Nephron progenitor cell (in vitro differentiated cells): ENCODE results near the gene KERA.

Experiments
- DNase-seq: peaks from one replicate; pipeline ENCODE4 v3.0.0; 2021
- H3K27ac Mint-ChIP-seq: 2 replicates; pipeline ENCODE4 v1.8.0; 2021; ENCODE audit warnings: mild to moderate bottlenecking, moderate library complexity, mixed read lengths
- H3K27me3 Mint-ChIP-seq: 2 replicates; pipeline ENCODE4 v1.8.0; 2021; ENCODE audit warnings: mild to moderate bottlenecking, low read depth, mixed read lengths; ENCODE audit not compliant: poor library complexity
- H3K36me3 Mint-ChIP-seq: 2 replicates; pipeline ENCODE4 v1.8.0; 2021; ENCODE audit warnings: low read depth, mixed read lengths
- H3K4me1 Mint-ChIP-seq: 2 replicates; pipeline ENCODE4 v1.8.0; 2021; ENCODE audit warnings: mixed read lengths
- H3K4me3 Mint-ChIP-seq: 2 replicates; pipeline ENCODE4 v1.8.0; 2021; ENCODE audit warnings: mild to moderate bottlenecking, moderate library complexity, mixed read lengths
- H3K9me3 Mint-ChIP-seq: 2 replicates; pipeline ENCODE4 v1.8.0; 2021; ENCODE audit warnings: mild to moderate bottlenecking, moderate library complexity, mixed read lengths
- TF ChIP-seq, protein P1 (sequence below): fragments of 200-600 bp; sonication (generic); IDR thresholded peaks from 2 replicates; pipeline ENCODE4 v1.5.0; 2021; ENCODE audit warnings: antibody characterized with exemption

Gene KERA

GRCh38 chr12:91056488-91056887 is 1.3 kb downstream of the KERA start:
- no peak overlapping the region for H3K27ac Mint-ChIP-seq

DNA sequence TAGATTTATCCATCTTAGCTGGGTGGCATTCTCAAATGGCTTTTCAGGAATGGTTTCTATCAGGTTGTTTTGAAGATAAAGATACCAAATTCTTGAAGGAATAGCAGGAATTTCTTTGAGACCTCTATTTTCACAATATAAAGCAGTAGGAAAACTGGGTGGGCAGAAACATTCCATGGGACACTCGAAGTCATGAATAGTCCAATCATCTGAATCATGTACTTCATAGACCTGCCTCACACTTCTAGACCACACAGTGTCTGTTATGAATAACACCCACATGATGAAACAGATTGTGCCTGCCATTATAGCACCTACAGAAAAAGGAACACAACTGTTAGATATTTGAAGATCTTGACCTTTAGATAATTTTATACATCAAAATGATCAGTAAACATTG is 1.8 kb downstream of the KERA start:
- TF ChIP-seq, protein P1, sequence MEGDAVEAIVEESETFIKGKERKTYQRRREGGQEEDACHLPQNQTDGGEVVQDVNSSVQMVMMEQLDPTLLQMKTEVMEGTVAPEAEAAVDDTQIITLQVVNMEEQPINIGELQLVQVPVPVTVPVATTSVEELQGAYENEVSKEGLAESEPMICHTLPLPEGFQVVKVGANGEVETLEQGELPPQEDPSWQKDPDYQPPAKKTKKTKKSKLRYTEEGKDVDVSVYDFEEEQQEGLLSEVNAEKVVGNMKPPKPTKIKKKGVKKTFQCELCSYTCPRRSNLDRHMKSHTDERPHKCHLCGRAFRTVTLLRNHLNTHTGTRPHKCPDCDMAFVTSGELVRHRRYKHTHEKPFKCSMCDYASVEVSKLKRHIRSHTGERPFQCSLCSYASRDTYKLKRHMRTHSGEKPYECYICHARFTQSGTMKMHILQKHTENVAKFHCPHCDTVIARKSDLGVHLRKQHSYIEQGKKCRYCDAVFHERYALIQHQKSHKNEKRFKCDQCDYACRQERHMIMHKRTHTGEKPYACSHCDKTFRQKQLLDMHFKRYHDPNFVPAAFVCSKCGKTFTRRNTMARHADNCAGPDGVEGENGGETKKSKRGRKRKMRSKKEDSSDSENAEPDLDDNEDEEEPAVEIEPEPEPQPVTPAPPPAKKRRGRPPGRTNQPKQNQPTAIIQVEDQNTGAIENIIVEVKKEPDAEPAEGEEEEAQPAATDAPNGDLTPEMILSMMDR = no peak
- Mint-ChIP-seq H3K9me3 (no peaks in the 10 kb centered on the region), H3K4me1 (peaks cover 5% of the 10 kb centered on the region), H3K4me3 (no peak overlapping the region), H3K27me3 (no peaks in the 10 kb centered on the region), H3K36me3 (no peaks in the 10 kb centered on the region), H3K27ac (no peak overlapping the region)
- no peak for DNase-seq

More at GRCh38 chr12:91056488-91056887, 1.3 kb downstream of the KERA start:
- Mint-ChIP-seq H3K4me1 (peaks cover 5% of the 10 kb centered on the region), H3K27me3 (no peaks in the 10 kb centered on the region), H3K4me3 (no peak overlapping the region), H3K36me3 (no peaks in the 10 kb centered on the region), H3K9me3 (no peaks in the 10 kb centered on the region)
- TF ChIP-seq, protein P1 = no peak
- DNase-seq = no peak

DNA sequence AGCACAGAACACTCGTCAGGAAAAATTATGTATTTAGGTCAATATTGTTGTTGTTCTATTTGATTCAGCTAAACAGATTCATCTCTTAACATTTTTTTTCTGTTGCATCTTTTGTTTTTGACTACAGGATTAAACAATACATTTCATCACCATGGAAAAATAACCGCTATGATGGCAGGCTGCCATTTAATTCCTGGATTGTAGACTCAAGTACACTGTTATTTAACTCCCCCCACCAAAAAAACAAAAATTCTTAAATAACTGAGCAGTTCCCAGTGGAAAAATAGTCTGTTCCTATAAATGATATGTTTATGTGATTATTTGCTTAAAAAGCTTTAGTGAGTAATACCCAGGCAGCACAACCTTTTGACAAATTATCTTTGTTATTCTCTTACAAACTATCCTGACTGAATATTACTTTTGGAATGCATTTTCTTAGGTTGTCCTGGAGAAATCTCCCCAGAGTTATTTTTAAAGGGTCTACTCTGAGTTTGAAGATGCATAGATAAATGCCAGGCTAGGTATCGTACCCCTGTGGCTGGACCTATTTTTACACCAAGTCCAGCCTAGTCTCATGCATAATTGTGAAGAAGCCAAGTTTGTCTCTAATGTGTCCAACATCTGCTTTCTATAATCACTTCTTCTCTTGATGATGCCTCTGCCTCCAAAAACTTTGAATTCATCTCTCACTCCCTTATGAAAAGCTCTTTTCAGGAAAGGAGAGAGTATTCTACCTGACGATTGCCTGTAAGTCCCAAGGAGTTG is 3.7 kb downstream of the KERA start:
- no peaks in the 10 kb centered on the region for H3K9me3 Mint-ChIP-seq
- no peaks in the 10 kb centered on the region for H3K36me3 Mint-ChIP-seq
- DNase-seq = no peak
- peaks cover 5% of the 10 kb centered on the region for H3K4me1 Mint-ChIP-seq
- TF ChIP-seq, protein P1 = no peak
- no peaks in the 10 kb centered on the region for H3K27me3 Mint-ChIP-seq
- no peak overlapping the region for H3K4me3 Mint-ChIP-seq
- no peak overlapping the region for H3K27ac Mint-ChIP-seq

- Mint-ChIP-seq H3K36me3 (no peaks in the 10 kb centered on the region), H3K4me3 (no peak overlapping the region), H3K4me1 (no peaks in the 10 kb centered on the region)
Observed at GRCh38 chr12:91052026-91052425, 5.8 kb downstream of the KERA start.

GRCh38 chr12:91044586-91044985 is 13.2 kb downstream of the KERA start:
- TF ChIP-seq, protein P1 = no peak
- H3K27ac Mint-ChIP-seq = no peak overlapping the region
- H3K36me3 Mint-ChIP-seq = no peaks in the 10 kb centered on the region
- no peak for DNase-seq
- H3K4me3 Mint-ChIP-seq = no peak overlapping the region
- H3K9me3 Mint-ChIP-seq = no peaks in the 10 kb centered on the region
- H3K4me1 Mint-ChIP-seq = no peaks in the 10 kb centered on the region
- peaks cover 5% of the 10 kb centered on the region for H3K27me3 Mint-ChIP-seq

More at GRCh38 chr12:91052026-91052425, 5.8 kb downstream of the KERA start:
- no peaks in the 10 kb centered on the region for H3K27me3 Mint-ChIP-seq
- H3K27ac Mint-ChIP-seq = no peak overlapping the region
- H3K9me3 Mint-ChIP-seq = no peaks in the 10 kb centered on the region
- TF ChIP-seq, protein P1 = no peak
- DNase-seq = no peak

- no peak for DNase-seq
- no peak overlapping the region for H3K4me3 Mint-ChIP-seq
- no peaks in the 10 kb centered on the region for H3K9me3 Mint-ChIP-seq
- H3K27ac Mint-ChIP-seq = no peak overlapping the region
- TF ChIP-seq, protein P1 = no peak
- peaks cover 5% of the 10 kb centered on the region for H3K27me3 Mint-ChIP-seq
- H3K4me1 Mint-ChIP-seq = no peaks in the 10 kb centered on the region
- no peaks in the 10 kb centered on the region for H3K36me3 Mint-ChIP-seq
Observed at GRCh38 chr12:91043408-91043807, 14.4 kb downstream of the KERA start.
